Vagina (tissue), 2 donors: ENCODE results near the gene FGF14.

Experiments
- POLR2A ChIP-seq, 2 donors: fragments of 450-650 bp; IDR thresholded peaks; one replicate each; pipeline ENCODE4 v1.6.1; 2017; ENCODE audit warnings: antibody characterized with exemption in 2 of 2, mild to moderate bottlenecking in 2 of 2, moderate library complexity in 2 of 2
- POLR2AphosphoS5 ChIP-seq, 2 donors: sonication (generic); formaldehyde crosslinking; IDR thresholded peaks; one replicate each; pipeline ENCODE4 v1.9.0; 2017; ENCODE audit warnings: antibody characterized with exemption in 2 of 2, mild to moderate bottlenecking in 2 of 2, low read depth in 1 of 2; ENCODE audit not compliant: insufficient read depth in 1 of 2
- TF ChIP-seq, protein P1 (sequence below), 3 experiments: fragments of 450-650 bp in 2 of 3; fragments of 200-600 bp in 1 of 3; sonication (generic) in 1 of 3; IDR thresholded peaks; one replicate each; pipeline ENCODE4 v1.5.1; 2017 to 2019; ENCODE audit warnings: antibody characterized with exemption in 3 of 3, mild to moderate bottlenecking in 2 of 3, moderate library complexity in 2 of 3

DNA sequence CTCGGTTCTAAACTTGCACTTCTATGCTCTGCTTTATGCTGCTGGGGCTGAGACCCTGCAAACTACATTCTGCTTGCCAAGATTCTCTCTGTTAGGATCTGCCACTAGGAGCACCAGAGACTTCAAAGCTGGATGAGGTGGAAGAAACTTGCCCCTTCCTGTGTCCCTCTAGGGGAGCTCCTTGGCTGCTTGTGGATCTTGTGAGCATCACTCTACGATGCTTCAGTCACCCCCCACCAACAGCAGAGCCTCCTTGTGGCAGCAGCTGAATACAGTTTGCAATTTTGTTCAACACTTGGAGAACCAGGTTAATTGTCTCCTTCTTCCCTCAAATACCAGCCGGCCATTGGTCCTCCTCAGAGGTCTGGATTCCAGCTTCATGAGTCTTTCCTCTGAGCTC lies 310.6 kb downstream of the FGF14 start:
- TF ChIP-seq, protein P1, sequence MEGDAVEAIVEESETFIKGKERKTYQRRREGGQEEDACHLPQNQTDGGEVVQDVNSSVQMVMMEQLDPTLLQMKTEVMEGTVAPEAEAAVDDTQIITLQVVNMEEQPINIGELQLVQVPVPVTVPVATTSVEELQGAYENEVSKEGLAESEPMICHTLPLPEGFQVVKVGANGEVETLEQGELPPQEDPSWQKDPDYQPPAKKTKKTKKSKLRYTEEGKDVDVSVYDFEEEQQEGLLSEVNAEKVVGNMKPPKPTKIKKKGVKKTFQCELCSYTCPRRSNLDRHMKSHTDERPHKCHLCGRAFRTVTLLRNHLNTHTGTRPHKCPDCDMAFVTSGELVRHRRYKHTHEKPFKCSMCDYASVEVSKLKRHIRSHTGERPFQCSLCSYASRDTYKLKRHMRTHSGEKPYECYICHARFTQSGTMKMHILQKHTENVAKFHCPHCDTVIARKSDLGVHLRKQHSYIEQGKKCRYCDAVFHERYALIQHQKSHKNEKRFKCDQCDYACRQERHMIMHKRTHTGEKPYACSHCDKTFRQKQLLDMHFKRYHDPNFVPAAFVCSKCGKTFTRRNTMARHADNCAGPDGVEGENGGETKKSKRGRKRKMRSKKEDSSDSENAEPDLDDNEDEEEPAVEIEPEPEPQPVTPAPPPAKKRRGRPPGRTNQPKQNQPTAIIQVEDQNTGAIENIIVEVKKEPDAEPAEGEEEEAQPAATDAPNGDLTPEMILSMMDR (IDR thresholded peaks at IDR 0.05), result no peak
- TF ChIP-seq POLR2A (IDR thresholded peaks at IDR 0.05) (no peak), POLR2AphosphoS5 (IDR thresholded peaks at IDR 0.05; ENCODE audit: insufficient read depth in 1 of 2, low read depth in 1 of 2) (no peak)
